IMR-90 (cell line): Measurements from ENCODE around the gene CSRP1. TPM values are rescaled to one million over a fixed set of nuclear protein-coding genes. Genes with fewer than 3 reads are reported as not detected.

ENCODE experiments used
- ATAC-seq: fragments of 200-7000 bp; cut with Tn5 transposase; 2 replicates; pipeline ENCODE4 v1.9.1; 2020; ENCODE audit warnings: low read depth, mild to moderate bottlenecking, moderate library complexity
- BruUV-seq: library from RNA; stranded (reverse); fragments of 400-500 nt; replicated peaks from 2 replicates; lab custom pipeline; 2021; lab: Mats Ljungman, UMichigan
- CTCF ChIA-PET: fragments of 300-600 bp; formaldehyde crosslinking; extraction: SDS; loops from one replicate; lab custom pipeline; 2021; ENCODE audit warnings: antibody characterized with exemption; lab: Yijun Ruan, JAX
- POLR2A ChIA-PET: fragments of 300-600 bp; sonication (Branson Sonifier 250); formaldehyde crosslinking; loops from one replicate; lab custom pipeline; 2022; ENCODE audit warnings: antibody characterized with exemption; ENCODE audit not compliant: unreplicated experiment; lab: Charles Lee
- DNase-seq: peaks from one replicate; pipeline ENCODE4 v3.0.0; 2013
- H2AFZ ChIP-seq: replicated peaks from 2 replicates; pipeline ENCODE3; 2013; ENCODE audit warnings: low read length, mild to moderate bottlenecking; ENCODE audit not compliant: poor library complexity
- H2AK5ac ChIP-seq: 2 replicates; pipeline ENCODE4 v1.6.1; 2013; ENCODE audit warnings: low read depth, low read length, inconsistent platforms
- H2AK9ac ChIP-seq: replicated peaks from 2 replicates; pipeline ENCODE3; 2013; ENCODE audit warnings: mild to moderate bottlenecking, low read depth, low read length, moderate library complexity; ENCODE audit not compliant: poor library complexity
- H2BK120ac ChIP-seq: 2 replicates; pipeline ENCODE4 v1.6.1; 2013; ENCODE audit warnings: low read depth, low read length, inconsistent platforms
- H2BK15ac ChIP-seq: 3 replicates; pipeline ENCODE4 v1.6.1; 2013; ENCODE audit warnings: low read depth, low read length, inconsistent platforms
- H2BK20ac ChIP-seq: 2 replicates; pipeline ENCODE4 v1.6.1; 2013; ENCODE audit warnings: low read depth, mild to moderate bottlenecking, inconsistent platforms, low read length, moderate library complexity
- H2BK5ac ChIP-seq: 2 replicates; pipeline ENCODE4 v1.6.1; 2013; ENCODE audit warnings: mild to moderate bottlenecking, low read depth, low read length, inconsistent platforms; ENCODE audit not compliant: poor library complexity, severe bottlenecking
- H3K14ac ChIP-seq: replicated peaks from 2 replicates; pipeline ENCODE4 v1.6.1; 2013; ENCODE audit warnings: low read depth, low read length, inconsistent platforms
- H3K18ac ChIP-seq: 2 replicates; pipeline ENCODE4 v1.6.1; 2013; ENCODE audit warnings: low read depth, low read length, control low read depth
- H3K23ac ChIP-seq: 2 replicates; pipeline ENCODE4 v1.6.1; 2013; ENCODE audit warnings: low read depth, low read length, inconsistent platforms
- H3K27ac ChIP-seq: 2 replicates; pipeline ENCODE4 v1.5.1; 2013; ENCODE audit warnings: mild to moderate bottlenecking, control low read depth, low read length; ENCODE audit not compliant: insufficient read depth
- H3K27me3 ChIP-seq: 2 replicates; pipeline ENCODE4 v1.6.1; 2013; ENCODE audit warnings: low read length; ENCODE audit not compliant: control insufficient read depth, insufficient read depth
- H3K36me3 ChIP-seq: 2 replicates; pipeline ENCODE4 v1.6.1; 2013; ENCODE audit warnings: low read length, mixed read lengths; ENCODE audit not compliant: control insufficient read depth, insufficient read depth
- H3K4ac ChIP-seq: 2 replicates; pipeline ENCODE4 v1.6.1; 2013; ENCODE audit warnings: low read depth, low read length, inconsistent platforms
- H3K4me1 ChIP-seq: 2 replicates; pipeline ENCODE4 v1.6.1; 2013; ENCODE audit warnings: low read length, mixed read lengths; ENCODE audit not compliant: control insufficient read depth, insufficient read depth
- H3K4me2 ChIP-seq: 2 replicates; pipeline ENCODE4 v1.6.1; 2013; ENCODE audit warnings: low read depth, mild to moderate bottlenecking, control low read depth, low read length, moderate library complexity
- H3K4me3 ChIP-seq: 2 replicates; pipeline ENCODE4 v1.5.1; 2013; ENCODE audit warnings: low read depth, mild to moderate bottlenecking, control low read depth, low read length, moderate library complexity; ENCODE audit not compliant: insufficient read depth
- H3K56ac ChIP-seq: 2 replicates; pipeline ENCODE4 v1.6.1; 2013; ENCODE audit warnings: low read length, inconsistent platforms; ENCODE audit not compliant: insufficient read depth; ENCODE audit errors: extremely low read depth
- H3K79me1 ChIP-seq, 2 experiments: 2 replicates each; pipeline ENCODE4 v1.6.1; 2013; ENCODE audit warnings: low read length in 2 of 2, inconsistent platforms in 1 of 2, low read depth in 1 of 2
- H3K9ac ChIP-seq: 2 replicates; pipeline ENCODE4 v1.6.1; 2013; ENCODE audit warnings: low read depth, low read length, control low read depth
- H3K9me1 ChIP-seq: 2 replicates; pipeline ENCODE4 v1.6.1; 2013; ENCODE audit warnings: low read length, inconsistent platforms; ENCODE audit not compliant: insufficient read depth
- H3K9me3 ChIP-seq: 2 replicates; pipeline ENCODE4 v1.6.1; 2013; ENCODE audit warnings: low read length; ENCODE audit not compliant: control insufficient read depth, insufficient read depth
- H4K20me1 ChIP-seq: 2 replicates; pipeline ENCODE4 v1.6.1; 2013; ENCODE audit warnings: low read length, inconsistent platforms; ENCODE audit not compliant: insufficient read depth
- H4K5ac ChIP-seq: 2 replicates; pipeline ENCODE4 v1.6.1; 2013; ENCODE audit warnings: mild to moderate bottlenecking, low read depth, low read length, control low read depth
- H4K8ac ChIP-seq, 2 experiments: 2 replicates each; pipeline ENCODE4 v1.6.1; 2013; ENCODE audit warnings: low read depth in 2 of 2, low read length in 2 of 2, control low read depth in 1 of 2, inconsistent platforms in 1 of 2
- H4K91ac ChIP-seq: 2 replicates; pipeline ENCODE4 v1.6.1; 2013; ENCODE audit warnings: low read depth, low read length, inconsistent platforms; ENCODE audit not compliant: insufficient read depth
- CEBPB ChIP-seq: IDR thresholded peaks from 2 replicates; pipeline ENCODE4 v1.6.1; 2012; ENCODE audit warnings: low read depth, low read length, improper control_type of control experiment
- CHD1 ChIP-seq: IDR thresholded peaks from 2 replicates; pipeline ENCODE4 v1.6.1; 2012; ENCODE audit warnings: low read depth, low read length, improper control_type of control experiment
- RAD21 ChIP-seq: IDR thresholded peaks from 2 replicates; pipeline ENCODE4 v1.6.1; 2012; ENCODE audit warnings: low read length, improper control_type of control experiment
- WGBS, 2 experiments: methylation state at CpG; one replicate each; pipeline versions ENCODE4 v1.1.5 to v1.1.7; 2013; ENCODE audit warnings: missing lambda C conversion rate in 2 of 2; ENCODE audit not compliant: insufficient read length in 1 of 2; ENCODE audit errors: extremely low coverage in 2 of 2; 5-methylcytosine and 5-hydroxymethylcytosine counted together
- dilution Hi-C: fragments of 300-500 bp; cut with HindIII; formaldehyde crosslinking; loops from one replicate; pipeline ENCODE4 v1.14.3; 2018; ENCODE audit warnings: low sequenced_read_pairs; ENCODE audit not compliant: unreplicated experiment
- in situ Hi-C: fragments of 300-500 bp; cut with MboI; formaldehyde crosslinking; loops from 3 replicates; pipeline ENCODE4 v1.14.3; 2019; ENCODE audit warnings: low sequenced_read_pairs, inconsistent platforms, mixed read lengths
- intact Hi-C: fragments of 100-400 bp; cut with micrococcal nuclease; formaldehyde crosslinking; loops from 2 replicates; pipeline ENCODE4 v1.10.0; 2022
- polyA plus RNA-seq, 3 experiments: library from polyadenylated mRNA; depleted of rRNA; stranded (reverse); fragments of >200 nt; gene quantifications; 2 replicates each; pipeline ENCODE4 v1.2.3, GENCODE V29; 2012; ENCODE audit warnings: low replicate concordance in 1 of 3
- total RNA-seq: library from RNA; depleted of rRNA; stranded (reverse); fragments of >200 nt; gene quantifications from 2 replicates; pipeline ENCODE4 v1.2.3, GENCODE V29; 2012

CSRP1 gene
- total and polyA plus RNA-seq, 2 of the 4 experiments (the other 2 are of a cell fraction): 1,037 to 1,498 TPM

GRCh38 chr1:201504799-201505502 lies 2.0 kb downstream of the CSRP1 start:
- peak overlapping the region; percentile 96 for H4K91ac ChIP-seq
- peaks cover 46% of the 10 kb centered on the region for H3K4me1 ChIP-seq
- peak overlapping the region; percentile 14 for H4K5ac ChIP-seq
- in situ Hi-C loops (no loop called here), intact Hi-C loops (loop anchor here (5.0 kb wide), 1 partner anchor 38 kb away; the partner anchor contains the start of gene PHLDA3), dilution Hi-C loops (no loop called here)
- H2BK5ac ChIP-seq: peak overlapping the region; percentile 94
- H3K23ac ChIP-seq: peak overlapping the region; percentile 75
- DNase-seq (no peak), ATAC-seq (no peak)
- ChIA-PET POLR2A (interaction anchor here (0.6 to 1.8 kb wide), 5 partner anchors 8 to 146 kb away, joined by 3 to 5 read pairs (median 4); no protein-coding TSS in a partner anchor), CTCF (interaction anchor here (2.2 to 4.5 kb wide), 2 partner anchors 7 to 23 kb away, joined by 10 to 31 read pairs; no protein-coding TSS in a partner anchor)
- peak overlapping the region; percentile 94 for H4K8ac ChIP-seq
- peak overlapping the region; percentile 95 for H2AK9ac ChIP-seq
- H3K9ac ChIP-seq: peak overlapping the region; percentile 95
- peak overlapping the region; percentile 95 for H3K4ac ChIP-seq
- H2BK20ac ChIP-seq: peak overlapping the region; percentile 34; the same call in 1 of the 2 replicates
- peaks cover 35% of the 10 kb centered on the region for H4K20me1 ChIP-seq
- H3K27ac ChIP-seq: peak overlapping the region; percentile 94
- H2AK5ac ChIP-seq: peak overlapping the region; percentile 81
- peak overlapping the region; percentile 37 for H2BK120ac ChIP-seq
- H3K36me3 ChIP-seq: peaks cover 22% of the 10 kb centered on the region
- H2AFZ ChIP-seq: no peak overlapping the region
- peak overlapping the region; percentile 21 for H3K18ac ChIP-seq
- no peaks in the 10 kb centered on the region for H3K9me3 ChIP-seq
- H3K4me2 ChIP-seq: peak overlapping the region; percentile 97
- peaks cover 7 to 50% of the 10 kb centered on the region in 2 experiments; a peak in 2 of 4 replicates for H3K79me1 ChIP-seq
- H2BK15ac ChIP-seq: peak overlapping the region; percentile 65; the same call in 2 of the 3 replicates
- TF ChIP-seq CHD1 (0 out of 2 replicates have a peak, but pooled peaks have one; percentile 17), CEBPB (no peak), RAD21 (no peak)
- peaks cover 42% of the 10 kb centered on the region for H3K9me1 ChIP-seq
- no peaks in the 10 kb centered on the region for H3K27me3 ChIP-seq
- peak overlapping the region; percentile 96 for H3K14ac ChIP-seq
- 100% methylated on average over 1 of the region's 9 CpGs; no CpG with 5 or more reads in 1 of the 2 experiments for WGBS, 2 experiments
- H3K4me3 ChIP-seq: peak overlapping the region; percentile 79
- BruUV-seq: no TSS peak
- H3K56ac ChIP-seq: peak overlapping the region; percentile 97
